Measurements from ENCODE around the gene ASF1B.

ASF1B gene

GRCh38 chr19:14097532-14098151 lies 38.7 kb downstream of the ASF1B start:
- Mint-ChIP-seq H3K36me3 (ENCODE audit: low read depth) (peaks cover 47% of the 10 kb centered on the region), H3K4me3 (no peak overlapping the region), H3K4me1 (no peaks in the 10 kb centered on the region), H3K9me3 (peaks cover 23% of the 10 kb centered on the region), H3K27me3 (ENCODE audit: low read depth, poor library complexity) (peaks cover 2% of the 10 kb centered on the region), H3K27ac (peak overlapping the region; percentile 70)
- no peak for TF ChIP-seq CTCF (IDR thresholded peaks at IDR 0.05)
- DNase-seq, result no peak

GRCh38 chr19:14096272-14096992 lies 40.0 kb downstream of the ASF1B start:
- Mint-ChIP-seq H3K4me1 (peaks cover 8% of the 10 kb centered on the region), H3K36me3 (ENCODE audit: low read depth) (peaks cover 47% of the 10 kb centered on the region), H3K9me3 (peaks cover 23% of the 10 kb centered on the region), H3K27ac (peak overlapping the region; percentile 70), H3K27me3 (ENCODE audit: low read depth, poor library complexity) (peaks cover 3% of the 10 kb centered on the region), H3K4me3 (no peak overlapping the region)
- no peak for DNase-seq
- no peak for TF ChIP-seq CTCF (IDR thresholded peaks at IDR 0.05)

GRCh38 chr19:14094854-14095253 lies 41.5 kb downstream of the ASF1B start:
- no peak overlapping the region for H3K27ac Mint-ChIP-seq
- H3K4me1 Mint-ChIP-seq, result peaks cover 10% of the 10 kb centered on the region
- no peak for DNase-seq
- no peak overlapping the region for H3K4me3 Mint-ChIP-seq
- peaks cover 41% of the 10 kb centered on the region for H3K36me3 Mint-ChIP-seq (ENCODE audit: low read depth)
- peaks cover 23% of the 10 kb centered on the region for H3K9me3 Mint-ChIP-seq
- TF ChIP-seq CTCF (IDR thresholded peaks at IDR 0.05), result no peak
- peaks cover 5% of the 10 kb centered on the region for H3K27me3 Mint-ChIP-seq (ENCODE audit: low read depth, poor library complexity)

- H3K4me1 Mint-ChIP-seq, result peaks cover 21% of the 10 kb centered on the region
- H3K27ac Mint-ChIP-seq, result no peak overlapping the region
- H3K9me3 Mint-ChIP-seq, result peaks cover 23% of the 10 kb centered on the region
- H3K36me3 Mint-ChIP-seq (ENCODE audit: low read depth), result peaks cover 52% of the 10 kb centered on the region
- peaks cover 10% of the 10 kb centered on the region for H3K27me3 Mint-ChIP-seq (ENCODE audit: low read depth, poor library complexity)
- DNase-seq, result no peak
- no peak for TF ChIP-seq CTCF (IDR thresholded peaks at IDR 0.05)
- peak overlapping the region; percentile 36 for H3K4me3 Mint-ChIP-seq
Observed at GRCh38 chr19:14093117-14093823, 43.1 kb downstream of the ASF1B start.

- Mint-ChIP-seq H3K36me3 (ENCODE audit: low read depth) (peaks cover 52% of the 10 kb centered on the region), H3K27ac (no peak overlapping the region), H3K4me3 (peak overlapping the region; percentile 95), H3K9me3 (peaks cover 23% of the 10 kb centered on the region), H3K4me1 (peaks cover 25% of the 10 kb centered on the region), H3K27me3 (ENCODE audit: low read depth, poor library complexity) (peaks cover 9% of the 10 kb centered on the region)
- no peak for TF ChIP-seq CTCF (IDR thresholded peaks at IDR 0.05)
- DNase-seq, result no peak
Observed at GRCh38 chr19:14091813-14092462, 44.5 kb downstream of the ASF1B start.

All from nephron progenitor cell (in vitro differentiated cells).